Measurements from ENCODE around the gene FAM13B. TPM values are rescaled to one million over a fixed set of nuclear protein-coding genes. Genes with fewer than 3 reads are reported as not detected.
"Not testable (repeated sequence)": the region's sequence is repeated elsewhere in the genome, so short reads cannot be mapped to it uniquely, and the experiment has no call there.

Gene FAM13B
- total RNA-seq, 2 experiments from 2014 or later: 37.7 to 39.7 TPM

DNA sequence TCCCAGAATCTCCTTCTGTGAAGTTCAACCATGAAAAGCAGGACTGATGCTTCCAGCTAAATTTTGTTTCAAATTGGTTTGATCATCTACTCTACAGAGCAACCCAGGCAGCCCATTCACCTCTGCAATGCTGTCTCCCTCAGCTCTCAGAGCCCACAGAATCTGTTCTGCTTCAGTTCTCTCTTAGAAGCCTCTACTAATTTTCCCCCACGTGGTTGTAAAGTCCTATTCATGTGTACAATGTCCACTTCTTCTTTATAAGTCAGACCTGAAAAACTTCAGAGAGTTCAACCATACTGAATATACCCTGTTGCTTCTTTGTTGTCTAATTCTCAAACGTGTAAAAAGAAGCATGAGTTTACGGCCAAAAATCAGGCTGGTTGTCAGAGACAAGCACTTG lies 21.3 kb upstream of the FAM13B start:
- no peak overlapping the region for H3K4me3 Mint-ChIP-seq
- peaks cover 4% of the 10 kb centered on the region for H3K27me3 Mint-ChIP-seq (ENCODE audit: low read depth)
- ATAC-seq (no peak), DNase-seq (no peak)
- no peaks in the 10 kb centered on the region for H3K36me3 Mint-ChIP-seq (ENCODE audit: low read depth)
- ChIA-PET CTCF (interaction anchor here (1.0 to 2.2 kb wide), 4 partner anchors 12 to 79 kb away, joined by 3 to 10 read pairs (median 4); no protein-coding TSS in a partner anchor), POLR2A (no interaction called here)
- H3K9me3 Mint-ChIP-seq (ENCODE audit: insufficient read depth): no peaks in the 10 kb centered on the region
- no peaks in the 10 kb centered on the region for H3K4me1 Mint-ChIP-seq (ENCODE audit: low read depth)
- no peak overlapping the region for H3K27ac Mint-ChIP-seq

DNA sequence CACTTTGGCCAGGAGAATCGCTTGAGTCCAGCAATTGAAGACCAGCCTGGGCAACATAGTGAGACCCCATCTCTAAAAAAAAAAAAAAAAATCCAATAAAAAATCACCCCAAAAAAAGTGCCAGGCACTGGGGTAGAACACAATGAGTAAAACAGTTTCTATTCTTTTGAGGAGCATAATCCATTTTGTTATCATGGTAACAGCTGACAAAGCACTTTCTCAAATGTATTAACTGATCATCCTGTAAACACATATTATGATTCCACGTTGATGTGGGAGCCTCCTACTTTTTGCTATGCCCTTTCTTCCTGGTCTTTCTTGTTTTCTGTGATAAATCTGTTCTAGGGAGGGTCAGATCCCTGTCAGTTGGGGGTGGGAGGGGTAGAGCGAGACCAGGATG lies 20.7 kb upstream of the FAM13B start:
- Mint-ChIP-seq H3K36me3 (ENCODE audit: low read depth) (no peaks in the 10 kb centered on the region), H3K4me3 (no peak overlapping the region)

DNA sequence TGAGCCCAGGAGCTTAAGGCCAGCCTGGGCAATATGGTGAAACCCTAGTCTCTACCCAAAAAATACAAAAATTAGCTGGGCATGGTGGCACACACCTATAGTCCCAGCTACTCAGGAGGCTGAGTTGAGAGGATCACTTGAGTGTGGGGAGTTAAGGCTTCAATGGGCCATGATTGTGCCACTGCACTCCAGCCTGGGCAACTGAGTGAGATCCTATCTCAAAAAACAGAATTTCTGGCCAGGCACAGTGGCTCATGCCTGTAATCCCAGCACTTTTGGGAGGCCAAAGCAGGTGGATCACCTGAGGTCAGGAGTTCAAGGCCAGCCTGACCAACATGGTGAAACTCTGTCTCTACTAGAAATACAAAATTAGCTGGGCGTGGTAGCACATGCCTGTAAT lies 19.8 kb upstream of the FAM13B start:
- H3K27me3 Mint-ChIP-seq (ENCODE audit: low read depth); ATAC-seq; H3K9me3 Mint-ChIP-seq (ENCODE audit: insufficient read depth); POLR2A ChIA-PET; H3K36me3 Mint-ChIP-seq (ENCODE audit: low read depth); H3K4me3 Mint-ChIP-seq; DNase-seq; H3K4me1 Mint-ChIP-seq (ENCODE audit: low read depth); H3K27ac Mint-ChIP-seq: not testable (repeated sequence)
- CTCF ChIA-PET: interaction anchor here (1.7 to 2.2 kb wide), 2 partner anchors 17 to 81 kb away, joined by 5 to 10 read pairs; no protein-coding TSS in a partner anchor

More for the DNA sequence above, 20.7 kb upstream of the FAM13B start:
- no peak for ATAC-seq
- no peaks in the 10 kb centered on the region for H3K9me3 Mint-ChIP-seq (ENCODE audit: insufficient read depth)
- ChIA-PET POLR2A (no interaction called here), CTCF (interaction anchor here (1.0 to 2.2 kb wide), 4 partner anchors 11 to 80 kb away, joined by 3 to 10 read pairs (median 4); no protein-coding TSS in a partner anchor)
- DNase-seq: no peak
- peaks cover 4% of the 10 kb centered on the region for H3K27me3 Mint-ChIP-seq (ENCODE audit: low read depth)
- no peak overlapping the region for H3K27ac Mint-ChIP-seq
- no peaks in the 10 kb centered on the region for H3K4me1 Mint-ChIP-seq (ENCODE audit: low read depth)

DNA sequence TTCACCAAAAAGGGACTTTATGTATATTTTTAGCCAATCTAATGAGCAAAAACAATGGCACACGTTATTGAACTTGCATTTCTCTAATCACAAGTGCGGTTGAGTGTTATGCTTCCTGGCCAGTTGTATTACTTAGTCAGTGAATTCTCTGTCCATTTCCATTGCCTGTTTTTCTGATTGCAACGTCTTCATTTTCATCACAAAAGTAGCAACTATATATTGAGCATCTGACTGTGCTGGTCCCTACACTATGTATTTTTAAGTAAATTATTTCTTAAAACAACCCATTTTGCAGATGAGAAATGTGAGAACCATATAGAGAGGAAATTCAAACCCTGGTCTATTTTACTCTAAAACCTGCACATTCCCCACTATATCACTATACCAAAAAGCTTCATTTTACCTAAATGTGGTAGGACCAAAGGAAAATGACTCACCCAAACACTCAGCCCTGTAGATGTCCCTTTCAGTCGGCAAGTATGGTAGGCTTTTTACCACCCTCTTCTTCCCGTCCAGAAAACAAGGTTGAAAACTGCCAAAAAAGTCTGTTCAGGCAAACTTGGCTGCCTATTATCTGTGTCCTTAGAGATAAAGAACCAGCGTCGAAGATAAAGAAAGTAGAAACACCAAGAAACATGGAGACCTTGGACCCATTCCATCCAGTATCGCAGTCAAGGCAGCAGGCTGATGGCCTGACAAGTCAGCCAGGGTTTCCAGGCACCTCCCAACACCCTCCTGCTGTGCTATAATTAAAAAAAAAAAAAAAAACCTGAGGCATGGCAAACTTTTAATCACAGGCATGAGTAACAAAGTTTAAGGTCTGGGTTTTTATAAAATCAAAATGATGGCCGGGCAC lies 18.8 kb upstream of the FAM13B start:
- peaks cover 4% of the 10 kb centered on the region for H3K27me3 Mint-ChIP-seq (ENCODE audit: low read depth)
- CTCF ChIA-PET: no interaction called here
- no peak overlapping the region for H3K27ac Mint-ChIP-seq
- H3K4me1 Mint-ChIP-seq (ENCODE audit: low read depth): no peaks in the 10 kb centered on the region
- no peak for ATAC-seq
- no peaks in the 10 kb centered on the region for H3K9me3 Mint-ChIP-seq (ENCODE audit: insufficient read depth)
- DNase-seq: no peak
- POLR2A ChIA-PET: no interaction called here
- H3K36me3 Mint-ChIP-seq (ENCODE audit: low read depth): no peaks in the 10 kb centered on the region
- H3K4me3 Mint-ChIP-seq: no peak overlapping the region

DNA sequence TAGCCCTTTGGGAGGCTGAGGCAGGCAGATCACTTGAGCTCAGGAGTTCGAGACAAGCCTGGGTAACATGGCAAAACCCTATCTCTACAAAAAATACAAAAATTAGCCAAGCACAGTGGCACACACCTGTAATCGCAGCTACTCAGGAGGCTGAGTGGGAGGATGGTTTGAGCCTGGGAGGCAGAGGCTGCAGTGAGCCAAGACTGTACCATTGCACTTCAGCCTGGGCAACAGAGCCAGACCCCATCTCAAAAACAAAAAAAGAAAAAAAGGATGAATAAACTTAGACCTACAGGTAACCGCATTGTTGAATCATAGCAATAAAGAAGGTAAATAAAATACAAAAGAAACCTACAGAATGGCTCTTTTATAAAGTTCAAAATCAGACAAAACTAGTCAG lies 12.4 kb upstream of the FAM13B start:
- H3K4me1 Mint-ChIP-seq (ENCODE audit: low read depth); DNase-seq; H3K36me3 Mint-ChIP-seq (ENCODE audit: low read depth); H3K9me3 Mint-ChIP-seq (ENCODE audit: insufficient read depth); H3K27me3 Mint-ChIP-seq (ENCODE audit: low read depth); ATAC-seq; POLR2A ChIA-PET; H3K4me3 Mint-ChIP-seq; H3K27ac Mint-ChIP-seq: not testable (repeated sequence)
- CTCF ChIA-PET: interaction anchor here (2.0 to 3.8 kb wide), 2 partner anchors 9 to 24 kb away, joined by 7 to 20 read pairs; no protein-coding TSS in a partner anchor

DNA sequence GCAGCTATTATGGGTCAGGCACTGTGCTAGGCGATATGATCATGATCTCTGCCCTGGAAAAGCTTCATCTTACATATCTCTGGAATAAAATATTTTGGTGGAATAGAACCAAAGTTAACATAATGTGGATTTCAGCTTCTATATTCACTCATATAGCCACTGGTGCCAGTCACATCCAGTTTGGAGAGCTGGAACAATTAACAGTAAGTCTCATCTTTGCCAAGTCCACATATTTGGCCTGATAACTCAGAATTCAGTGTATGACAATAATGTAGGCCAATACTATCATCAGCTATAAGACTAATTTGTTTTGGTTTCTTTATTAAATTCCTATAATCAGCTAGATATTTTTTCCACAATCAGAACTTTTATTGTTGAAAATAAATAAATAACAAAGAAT lies 5.9 kb upstream of the FAM13B start:
- no peak for DNase-seq
- ATAC-seq: no peak
- H3K27ac Mint-ChIP-seq: no peak overlapping the region
- H3K4me3 Mint-ChIP-seq: no peak overlapping the region
- no peaks in the 10 kb centered on the region for H3K36me3 Mint-ChIP-seq (ENCODE audit: low read depth)
- H3K27me3 Mint-ChIP-seq (ENCODE audit: low read depth): no peaks in the 10 kb centered on the region
- ChIA-PET CTCF (interaction anchor here (1.2 to 8.7 kb wide), 5 partner anchors 26 to 537 kb away, joined by 3 to 235 read pairs (median 5); no protein-coding TSS in a partner anchor), POLR2A (no interaction called here)
- peaks cover 12% of the 10 kb centered on the region for H3K4me1 Mint-ChIP-seq (ENCODE audit: low read depth)
- H3K9me3 Mint-ChIP-seq (ENCODE audit: insufficient read depth): no peaks in the 10 kb centered on the region

DNA sequence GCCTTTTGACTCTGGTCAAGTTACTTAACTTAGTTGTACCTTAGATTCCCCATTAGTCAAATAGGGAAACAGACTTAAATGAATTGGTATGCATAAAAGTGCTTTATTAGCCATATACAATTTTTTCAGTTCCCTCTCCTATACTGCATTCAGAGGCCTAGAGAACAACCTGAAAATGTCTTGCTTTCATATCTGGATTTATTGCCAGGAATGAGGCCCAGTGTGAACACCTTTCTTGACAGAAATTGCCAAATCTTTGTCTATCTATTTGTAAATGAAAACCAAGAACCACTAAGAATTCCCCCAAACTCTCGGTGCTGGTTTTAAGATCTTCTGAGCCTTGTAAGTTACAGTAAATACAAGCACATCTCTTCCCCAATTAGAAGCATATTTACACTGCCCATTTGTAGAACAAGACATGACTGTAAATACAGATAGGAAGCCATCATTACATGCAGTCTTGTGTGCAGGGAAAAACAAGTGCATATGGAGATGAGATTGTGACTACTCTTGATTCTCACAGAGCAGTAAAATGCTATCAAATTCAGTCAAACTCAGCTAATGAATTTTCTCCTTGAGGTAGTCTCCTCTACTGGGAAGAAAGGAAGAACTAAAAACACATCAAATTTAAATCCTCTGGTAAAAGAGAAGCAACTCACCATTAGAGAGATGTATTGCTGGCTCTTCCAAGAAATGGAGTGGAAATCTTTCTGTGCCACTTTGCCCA lies 5.2 kb upstream of the FAM13B start:
- no peak for ATAC-seq
- H3K36me3 Mint-ChIP-seq (ENCODE audit: low read depth): no peaks in the 10 kb centered on the region
- peaks cover 19% of the 10 kb centered on the region for H3K4me1 Mint-ChIP-seq (ENCODE audit: low read depth)
- CTCF ChIA-PET: interaction anchor here (1.1 to 8.7 kb wide), 5 partner anchors 27 to 259 kb away, joined by 3 to 235 read pairs (median 5); no protein-coding TSS in a partner anchor
- DNase-seq: no peak
- H3K27ac Mint-ChIP-seq: no peak overlapping the region
- no peaks in the 10 kb centered on the region for H3K9me3 Mint-ChIP-seq (ENCODE audit: insufficient read depth)
- H3K27me3 Mint-ChIP-seq (ENCODE audit: low read depth): no peaks in the 10 kb centered on the region
- POLR2A ChIA-PET: no interaction called here
- no peak overlapping the region for H3K4me3 Mint-ChIP-seq

DNA sequence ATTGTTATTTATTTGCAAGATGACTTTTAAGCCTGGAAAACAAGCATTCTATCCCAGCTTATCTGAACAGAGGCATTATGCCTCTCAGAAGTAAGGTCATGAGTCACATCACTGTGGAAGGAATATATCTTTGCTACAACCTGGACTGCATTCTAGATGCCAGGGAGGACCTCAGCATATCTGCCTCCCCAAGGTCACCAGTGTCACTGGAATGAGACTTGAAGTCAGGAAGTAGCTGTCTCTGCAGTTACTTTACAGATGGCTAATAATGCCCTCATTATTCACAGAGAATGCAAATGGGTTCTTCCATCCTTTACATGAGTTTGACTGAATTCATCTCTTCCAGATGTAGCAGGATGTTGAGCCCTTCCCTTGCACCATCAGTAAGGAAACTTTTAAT lies 4.4 kb upstream of the FAM13B start:
- Mint-ChIP-seq H3K9me3 (ENCODE audit: insufficient read depth) (no peaks in the 10 kb centered on the region), H3K4me3 (no peak overlapping the region)
- POLR2A ChIA-PET: interaction anchor here (1.8 kb wide), 1 partner anchor 27 kb away, joined by 4 read pairs; no protein-coding TSS in a partner anchor

DNA sequence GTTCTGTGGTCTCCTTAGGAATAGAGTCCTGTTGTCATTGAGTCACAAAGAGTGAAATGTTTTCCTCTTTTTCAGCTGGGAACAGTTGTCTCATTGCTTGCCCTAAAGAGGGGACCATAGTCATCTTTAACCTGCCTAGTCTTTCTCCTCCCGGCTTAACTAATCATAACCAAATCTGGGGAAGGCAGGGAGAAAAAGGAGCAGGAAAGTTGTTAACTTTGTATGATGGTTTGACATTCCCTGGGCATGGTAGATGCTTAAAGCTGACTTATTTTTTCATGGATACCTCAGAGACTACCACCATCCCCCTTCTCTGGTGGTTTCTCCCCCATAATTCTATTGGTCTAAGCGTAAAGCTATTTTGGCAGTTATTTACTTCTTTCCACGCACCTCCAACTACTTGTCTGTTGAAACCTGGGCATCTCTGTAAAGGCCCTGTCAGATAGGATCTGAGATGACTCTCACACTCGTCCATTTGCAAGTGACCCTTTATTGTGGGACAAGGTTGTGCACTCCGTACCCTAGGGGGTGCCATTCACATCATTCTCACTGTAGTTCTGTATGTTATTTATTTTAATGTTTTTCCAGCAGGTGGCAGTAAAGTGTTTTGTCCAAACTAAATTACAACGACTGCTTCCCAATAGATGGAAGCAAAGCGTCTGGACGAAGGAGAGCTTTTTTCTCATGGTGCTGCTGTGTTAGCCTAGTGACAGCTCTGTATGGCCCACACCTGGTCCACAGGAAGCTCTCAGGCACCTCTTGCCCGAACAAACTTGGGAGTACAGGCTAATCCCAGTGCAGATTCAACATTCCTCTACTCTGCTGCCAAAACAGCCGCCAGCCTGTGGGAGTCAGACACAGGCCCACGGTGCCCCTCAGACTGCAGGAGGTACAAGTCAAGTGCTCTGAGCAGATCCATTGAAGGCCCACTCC lies 3.0 kb upstream of the FAM13B start:
- ATAC-seq (peak; percentile 58), DNase-seq (peak; percentile 81)
- CTCF ChIA-PET: interaction anchor here (0.6 to 8.7 kb wide), 39 partner anchors 7 to 941 kb away, joined by 3 to 235 read pairs (median 4); partner anchors contain the start of genes CDC25C, KDM3B and PKD2L2
- no peaks in the 10 kb centered on the region for H3K9me3 Mint-ChIP-seq (ENCODE audit: insufficient read depth)
- H3K27ac Mint-ChIP-seq: no peak overlapping the region
- no peaks in the 10 kb centered on the region for H3K27me3 Mint-ChIP-seq (ENCODE audit: low read depth)
- peaks cover 11% of the 10 kb centered on the region for H3K36me3 Mint-ChIP-seq (ENCODE audit: low read depth)
- POLR2A ChIA-PET: interaction anchor here (0.6 to 1.8 kb wide), 2 partner anchors 29 to 154 kb away, joined by 4 read pairs; no protein-coding TSS in a partner anchor
- no peak overlapping the region for H3K4me3 Mint-ChIP-seq
- peaks cover 27% of the 10 kb centered on the region for H3K4me1 Mint-ChIP-seq (ENCODE audit: low read depth)

More for the DNA sequence above, 4.4 kb upstream of the FAM13B start:
- Mint-ChIP-seq H3K27me3 (ENCODE audit: low read depth) (no peaks in the 10 kb centered on the region), H3K36me3 (ENCODE audit: low read depth) (no peaks in the 10 kb centered on the region), H3K4me1 (ENCODE audit: low read depth) (peaks cover 19% of the 10 kb centered on the region), H3K27ac (no peak overlapping the region)
- ATAC-seq (no peak), DNase-seq (no peak)
- CTCF ChIA-PET: interaction anchor here (0.9 to 8.7 kb wide), 9 partner anchors 9 to 294 kb away, joined by 3 to 235 read pairs (median 5); partner anchors contain the start of genes CDC25C and PKD2L2

DNA sequence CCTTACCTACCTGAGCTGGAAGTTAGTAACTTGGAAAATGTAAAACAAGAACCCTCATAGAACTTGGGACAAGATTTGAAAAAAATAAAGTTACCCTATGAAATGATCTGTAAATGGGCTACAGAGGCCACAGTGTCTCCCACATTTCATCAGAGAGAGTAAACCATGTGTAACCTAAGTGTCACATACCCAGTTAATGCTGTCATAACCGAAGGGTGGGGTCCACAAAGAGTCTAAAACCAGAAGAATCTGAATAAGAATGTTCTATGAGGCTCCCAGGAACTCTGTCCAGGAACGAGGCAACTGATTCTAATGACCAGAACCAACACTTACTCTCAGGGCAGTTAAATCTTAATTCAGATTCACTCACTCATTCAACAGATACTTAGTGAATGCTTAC lies 1.0 kb upstream of the FAM13B start:
- ChIA-PET CTCF (interaction anchor here (0.7 to 8.7 kb wide), 7 partner anchors 12 to 404 kb away, joined by 3 to 235 read pairs (median 5); partner anchors contain the start of gene KDM3B), POLR2A (no interaction called here)
- H3K9me3 Mint-ChIP-seq (ENCODE audit: insufficient read depth): no peaks in the 10 kb centered on the region
- ATAC-seq (no peak), DNase-seq (no peak)
- H3K27me3 Mint-ChIP-seq (ENCODE audit: low read depth): no peaks in the 10 kb centered on the region
- H3K36me3 Mint-ChIP-seq (ENCODE audit: low read depth): peaks cover 23% of the 10 kb centered on the region
- H3K4me3 Mint-ChIP-seq: peak overlapping the region; percentile 92
- H3K27ac Mint-ChIP-seq: peak overlapping the region; percentile 95
- H3K4me1 Mint-ChIP-seq (ENCODE audit: low read depth): peaks cover 45% of the 10 kb centered on the region

DNA sequence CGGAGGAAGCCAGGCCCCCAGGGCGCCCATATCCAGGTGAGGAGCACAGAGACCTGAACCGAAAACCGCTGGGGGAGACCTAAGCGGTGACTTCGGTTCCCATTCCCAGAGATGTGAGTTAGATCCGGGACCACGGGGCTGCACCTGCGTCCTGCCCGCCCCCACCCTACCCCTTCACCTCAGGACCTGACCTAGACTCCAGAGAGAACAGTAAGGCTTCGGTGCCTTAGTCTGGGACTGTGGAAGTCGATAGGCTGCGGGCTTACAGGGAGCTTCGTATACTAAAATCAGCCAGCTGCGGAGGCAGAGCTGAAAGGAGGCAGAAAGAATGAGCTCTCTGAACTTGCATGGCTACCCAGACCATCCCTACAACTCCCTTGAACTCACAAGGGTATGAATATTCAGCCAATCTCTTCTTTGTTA lies 518 bp upstream of the FAM13B start:
- no peaks in the 10 kb centered on the region for H3K27me3 Mint-ChIP-seq (ENCODE audit: low read depth)
- peak overlapping the region; percentile 95 for H3K27ac Mint-ChIP-seq
- DNase-seq (peak; percentile 36), ATAC-seq (no peak)
- ChIA-PET POLR2A (interaction anchor here (1.1 to 1.4 kb wide), 2 partner anchors 280 to 305 kb away, joined by 3 to 4 read pairs; partner anchors contain the start of gene FAM53C), CTCF (interaction anchor here (0.7 to 8.7 kb wide), 7 partner anchors 12 to 404 kb away, joined by 3 to 235 read pairs (median 5); partner anchors contain the start of gene KDM3B)
- no peaks in the 10 kb centered on the region for H3K9me3 Mint-ChIP-seq (ENCODE audit: insufficient read depth)
- peak overlapping the region; percentile 92 for H3K4me3 Mint-ChIP-seq
- H3K4me1 Mint-ChIP-seq (ENCODE audit: low read depth): peaks cover 49% of the 10 kb centered on the region
- H3K36me3 Mint-ChIP-seq (ENCODE audit: low read depth): peaks cover 24% of the 10 kb centered on the region

Data from activated CD8-positive, alpha-beta T cell treated with anti-CD3 and anti-CD28 coated beads, Interleukin-2, amount 10 ng/mL, durations not matched to agents 7 days and 5 days (primary cell).